Skeletal muscle cell (primary cell): ENCODE data around the gene RBM5.

ENCODE experiments used
- DNase-seq: peaks from one replicate; pipeline ENCODE4 v3.0.0-alpha.2; 2010; ENCODE audit warnings: low read depth
- H3K4me3 ChIP-seq: 2 replicates; pipeline ENCODE4 v1.5.1; 2011; ENCODE audit warnings: low read depth, mild to moderate bottlenecking, control low read depth, low read length, moderate library complexity

RBM5 gene

DNA sequence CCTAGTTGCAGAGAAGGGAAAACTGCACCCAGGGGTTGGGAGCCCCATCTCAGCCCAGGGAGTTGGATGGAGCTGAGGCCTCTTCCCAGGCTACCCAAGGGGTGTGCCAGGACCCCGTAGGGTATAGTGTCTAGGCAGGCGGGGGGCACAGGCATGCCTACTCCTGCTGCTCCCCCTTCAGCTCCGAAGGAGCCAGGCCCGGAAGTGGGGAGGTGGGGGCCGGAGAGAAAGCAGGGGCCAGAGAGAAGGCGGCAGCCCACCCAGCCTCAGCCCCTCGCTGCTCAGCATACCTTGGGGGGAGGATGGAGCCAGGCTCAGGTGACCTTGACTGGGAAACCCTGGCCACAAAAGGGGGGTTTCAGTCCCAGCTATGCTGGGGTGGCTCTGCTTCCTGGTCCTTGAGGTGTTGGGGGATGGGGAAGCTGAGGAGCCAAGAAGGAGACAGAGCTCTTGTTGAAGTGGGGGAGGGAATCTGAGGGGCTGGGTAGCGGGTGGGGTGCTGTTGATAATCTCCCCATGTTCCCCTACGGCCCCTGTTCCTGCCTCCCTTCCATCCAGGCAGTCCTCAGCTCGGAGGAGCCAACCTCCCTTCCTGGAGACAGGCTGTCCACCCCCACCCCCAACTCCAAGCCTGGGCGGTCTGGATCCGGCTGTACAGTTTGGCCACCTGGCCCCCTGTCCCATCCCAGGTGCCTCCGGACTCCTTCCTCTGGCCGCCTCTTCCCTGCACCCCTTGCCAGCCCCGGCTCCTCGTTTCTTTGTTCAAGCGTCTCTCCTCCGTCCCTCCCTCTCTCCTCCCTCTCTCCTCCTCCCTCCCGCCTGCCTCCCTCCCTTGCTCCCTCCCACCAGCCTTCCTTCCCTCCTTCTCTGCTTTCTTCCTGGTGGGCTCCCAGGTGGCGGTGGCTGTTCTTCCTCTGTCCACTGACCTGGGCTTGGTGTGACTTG, 68.1 kb downstream of the RBM5 start:
- DNase-seq, result no peak
- peak overlapping the region; percentile 49 for H3K4me3 ChIP-seq

DNA sequence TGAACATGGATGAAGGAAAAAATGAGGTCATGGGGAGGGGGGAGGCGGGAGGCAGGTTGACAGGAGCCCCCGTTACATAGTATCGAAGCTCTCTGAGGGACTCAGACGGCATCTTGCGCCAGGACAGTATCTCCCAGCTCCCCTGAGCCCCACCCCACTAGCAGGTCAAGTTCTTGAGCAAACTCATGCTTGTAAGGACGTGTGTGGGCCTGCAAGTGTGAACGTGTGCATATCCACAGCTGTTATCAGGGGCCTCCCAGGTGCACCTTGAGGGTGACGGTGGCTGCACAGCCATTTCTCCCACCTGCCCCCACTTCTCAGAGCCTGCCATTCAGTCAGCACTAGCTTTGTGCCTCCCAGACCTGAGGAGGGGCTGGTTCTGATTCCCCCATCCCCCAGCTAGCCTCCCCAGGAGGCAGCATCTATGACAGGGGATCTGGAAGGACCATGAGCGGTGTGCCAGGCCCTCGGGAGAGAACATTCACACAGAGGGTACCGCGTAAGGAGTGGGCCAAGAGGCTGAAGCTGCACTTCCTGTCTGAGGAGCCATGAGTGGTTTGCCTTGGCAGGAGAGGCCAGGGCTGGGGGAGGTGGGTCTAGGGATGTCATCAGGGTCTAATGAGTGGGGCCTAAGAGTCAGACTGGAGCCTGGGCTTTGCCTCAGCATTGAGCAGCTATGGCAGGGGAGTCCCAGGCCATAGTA, 69.3 kb downstream of the RBM5 start:
- no peak overlapping the region for H3K4me3 ChIP-seq
- no peak for DNase-seq

DNA sequence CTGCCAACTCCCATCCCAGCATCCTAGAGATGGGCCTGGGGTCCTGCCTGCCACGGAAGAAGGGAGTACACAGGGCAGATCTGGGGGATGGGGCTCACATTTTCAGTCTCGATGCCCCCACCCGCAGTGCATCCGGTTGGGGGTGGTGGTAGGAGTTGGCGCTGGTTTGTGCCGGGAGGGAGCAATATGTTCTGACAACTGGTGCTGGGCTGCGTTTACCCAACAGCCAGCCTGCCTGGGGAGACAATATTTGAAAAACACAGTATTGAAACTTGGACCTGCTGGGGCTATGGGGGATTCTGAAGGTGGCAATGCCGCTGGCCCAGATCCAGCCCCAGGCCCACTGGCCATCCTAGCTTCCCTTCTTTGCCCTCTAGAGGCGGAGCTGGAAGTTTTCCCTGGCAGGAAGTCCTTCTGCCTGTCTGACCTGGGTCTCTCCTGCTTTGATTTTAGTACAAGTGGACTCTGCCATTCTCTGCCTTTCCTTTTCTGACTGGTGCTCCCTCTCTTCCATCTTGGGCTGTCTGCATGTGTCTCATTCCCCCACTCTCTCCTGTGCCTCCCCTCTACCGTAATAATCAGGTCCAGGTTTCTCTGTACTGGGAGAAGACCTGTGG, 69.9 kb downstream of the RBM5 start:
- DNase-seq, result no peak

DNA sequence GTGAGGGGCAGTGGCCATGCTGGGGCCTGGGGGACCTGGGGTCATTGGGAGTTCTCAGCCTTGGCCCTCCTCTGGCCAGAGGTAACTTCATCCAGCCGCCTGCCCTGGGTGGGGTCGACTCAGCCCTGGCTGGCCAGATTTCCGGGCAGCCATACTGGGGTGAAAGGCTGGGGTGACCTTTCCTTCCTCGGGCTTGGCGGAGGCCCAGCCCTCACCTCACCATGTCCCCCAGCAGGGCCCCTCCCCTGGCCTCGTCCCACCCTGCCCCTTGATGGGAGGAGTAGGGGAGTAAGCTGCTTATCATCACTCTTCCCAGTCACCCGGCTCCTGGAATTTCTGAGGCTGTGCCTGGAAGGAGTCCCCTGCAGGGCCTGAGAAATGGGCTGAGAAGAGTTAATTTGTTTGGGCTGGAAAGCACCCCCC, 71.9 kb downstream of the RBM5 start:
- no peak overlapping the region for H3K4me3 ChIP-seq
- no peak for DNase-seq

More for the DNA sequence above, 69.9 kb downstream of the RBM5 start:
- no peak overlapping the region for H3K4me3 ChIP-seq

- no peak for DNase-seq
- H3K4me3 ChIP-seq, result no peak overlapping the region
Observed at GRCh38 chr3:50161320-50161719, 72.6 kb downstream of the RBM5 start.

DNA sequence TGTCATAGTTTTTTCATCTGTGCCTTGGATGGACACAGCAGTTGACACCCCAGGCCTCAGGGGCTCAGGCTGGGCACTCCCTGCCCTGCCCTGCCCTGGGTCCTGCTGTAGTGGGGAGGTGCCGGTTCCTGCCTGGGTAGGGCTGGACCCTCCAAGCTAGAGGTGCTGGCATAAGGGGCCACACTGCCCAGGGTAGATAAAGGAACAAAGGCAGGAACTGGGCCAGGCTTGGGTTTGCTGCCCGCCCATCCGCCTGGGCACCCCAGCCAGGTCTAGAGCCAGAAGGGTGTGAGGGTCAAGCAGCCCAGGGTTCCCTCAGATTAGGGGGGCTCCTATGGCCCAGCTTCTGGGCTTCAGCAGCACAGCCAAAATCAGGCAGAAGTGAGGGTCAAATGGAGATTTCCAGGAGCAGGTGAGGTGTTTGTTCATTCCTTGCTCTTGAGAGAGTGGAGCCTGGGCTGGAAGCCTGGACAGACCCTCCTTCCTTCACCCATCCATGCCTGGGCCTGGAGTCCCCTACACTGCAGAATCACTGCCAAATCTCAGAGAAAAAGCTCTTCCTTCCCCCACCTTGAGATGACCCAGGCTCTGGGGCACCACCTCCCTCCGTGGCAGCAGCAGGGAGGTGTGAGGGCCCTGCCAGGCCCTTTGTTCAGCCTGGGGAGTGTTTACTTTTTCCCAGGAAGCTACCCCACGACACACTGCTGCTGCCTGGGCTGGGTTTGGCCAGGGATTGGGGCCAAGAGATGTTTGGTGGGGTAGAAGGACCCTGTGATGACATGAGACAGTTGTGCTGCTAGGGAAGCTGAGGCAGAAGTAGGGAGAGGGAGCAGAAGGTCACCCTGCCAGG, 73.5 kb downstream of the RBM5 start:
- DNase-seq, result no peak
- no peak overlapping the region for H3K4me3 ChIP-seq

GRCh38 chr3:50163572-50164455, 75.1 kb downstream of the RBM5 start:
- no peak overlapping the region for H3K4me3 ChIP-seq
- DNase-seq, result peak; percentile 69

DNA sequence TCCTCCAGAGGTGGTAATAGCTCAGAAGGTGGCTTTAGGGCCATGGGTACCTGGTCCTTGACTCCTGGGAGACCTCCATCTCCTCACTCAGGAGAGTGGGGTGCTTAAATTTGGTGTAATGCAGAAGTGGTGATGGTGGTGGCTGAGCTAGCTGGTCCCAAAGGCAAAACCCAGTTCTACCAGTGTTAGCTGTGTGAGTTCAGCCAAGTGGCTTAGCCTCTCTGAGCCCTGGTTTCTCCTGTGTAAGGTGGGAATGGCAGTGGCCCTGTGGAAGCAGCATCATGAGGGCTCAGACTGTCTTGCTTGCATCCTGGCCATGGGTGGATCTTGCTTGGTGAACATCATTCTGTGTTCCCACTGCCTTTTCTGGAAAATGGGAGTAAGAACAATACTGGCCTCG, 75.8 kb downstream of the RBM5 start:
- H3K4me3 ChIP-seq, result no peak overlapping the region

GRCh38 chr3:50164984-50165909, 76.5 kb downstream of the RBM5 start:
- DNase-seq, result no peak
- H3K4me3 ChIP-seq, result no peak overlapping the region

More for the DNA sequence above, 75.8 kb downstream of the RBM5 start:
- DNase-seq, result no peak

- H3K4me3 ChIP-seq, result no peak overlapping the region
- no peak for DNase-seq
Observed at GRCh38 chr3:50165910-50166538, 77.3 kb downstream of the RBM5 start.

DNA sequence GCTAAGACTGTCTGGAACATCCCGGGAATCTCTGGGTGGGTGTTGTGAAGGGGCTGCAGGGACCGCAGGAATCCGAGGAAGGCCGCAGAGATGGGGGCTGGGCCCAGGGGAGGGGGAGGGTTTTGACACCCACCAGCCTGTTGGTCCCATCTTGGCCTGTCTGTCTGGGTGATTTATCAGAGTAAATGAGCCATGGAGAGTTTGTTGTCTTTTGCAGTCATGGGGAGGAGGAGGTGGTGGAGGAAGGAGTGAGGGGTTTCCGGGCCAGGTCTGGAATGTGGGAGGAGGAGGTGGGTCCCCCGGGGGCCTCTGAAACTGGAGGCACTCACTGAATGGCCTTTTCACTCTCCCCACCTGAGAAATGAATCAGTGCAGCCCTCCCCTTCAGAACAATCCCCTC, 77.9 kb downstream of the RBM5 start:
- no peak overlapping the region for H3K4me3 ChIP-seq

GRCh38 chr3:50167069-50167840, 78.5 kb downstream of the RBM5 start:
- no peak for DNase-seq
- H3K4me3 ChIP-seq, result no peak overlapping the region

More for the DNA sequence above, 77.9 kb downstream of the RBM5 start:
- no peak for DNase-seq

GRCh38 chr3:50167841-50168209, 79.1 kb downstream of the RBM5 start:
- no peak for DNase-seq
- no peak overlapping the region for H3K4me3 ChIP-seq

GRCh38 chr3:50168388-50168787, 79.7 kb downstream of the RBM5 start:
- DNase-seq, result no peak
- no peak overlapping the region for H3K4me3 ChIP-seq
